LNCAP (cell line): ENCODE measurements around the gene OR51I2.

ENCODE experiments used
- TF ChIP-seq, protein P1 (sequence below): fragments of 450-650 bp; IDR thresholded peaks from 2 replicates; pipeline ENCODE4 v1.5.1; 2017; ENCODE audit warnings: mild to moderate bottlenecking

The OR51I2 gene, protein sequence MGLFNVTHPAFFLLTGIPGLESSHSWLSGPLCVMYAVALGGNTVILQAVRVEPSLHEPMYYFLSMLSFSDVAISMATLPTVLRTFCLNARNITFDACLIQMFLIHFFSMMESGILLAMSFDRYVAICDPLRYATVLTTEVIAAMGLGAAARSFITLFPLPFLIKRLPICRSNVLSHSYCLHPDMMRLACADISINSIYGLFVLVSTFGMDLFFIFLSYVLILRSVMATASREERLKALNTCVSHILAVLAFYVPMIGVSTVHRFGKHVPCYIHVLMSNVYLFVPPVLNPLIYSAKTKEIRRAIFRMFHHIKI

GRCh38 chr11:5449023-5449422 lies at the start of gene OR51I2:
Gene OR51I2 (plus strand): TSS chr11:5449323. CDS start chr11:5453489, 4,166 bp downstream.
- TF ChIP-seq, protein P1, sequence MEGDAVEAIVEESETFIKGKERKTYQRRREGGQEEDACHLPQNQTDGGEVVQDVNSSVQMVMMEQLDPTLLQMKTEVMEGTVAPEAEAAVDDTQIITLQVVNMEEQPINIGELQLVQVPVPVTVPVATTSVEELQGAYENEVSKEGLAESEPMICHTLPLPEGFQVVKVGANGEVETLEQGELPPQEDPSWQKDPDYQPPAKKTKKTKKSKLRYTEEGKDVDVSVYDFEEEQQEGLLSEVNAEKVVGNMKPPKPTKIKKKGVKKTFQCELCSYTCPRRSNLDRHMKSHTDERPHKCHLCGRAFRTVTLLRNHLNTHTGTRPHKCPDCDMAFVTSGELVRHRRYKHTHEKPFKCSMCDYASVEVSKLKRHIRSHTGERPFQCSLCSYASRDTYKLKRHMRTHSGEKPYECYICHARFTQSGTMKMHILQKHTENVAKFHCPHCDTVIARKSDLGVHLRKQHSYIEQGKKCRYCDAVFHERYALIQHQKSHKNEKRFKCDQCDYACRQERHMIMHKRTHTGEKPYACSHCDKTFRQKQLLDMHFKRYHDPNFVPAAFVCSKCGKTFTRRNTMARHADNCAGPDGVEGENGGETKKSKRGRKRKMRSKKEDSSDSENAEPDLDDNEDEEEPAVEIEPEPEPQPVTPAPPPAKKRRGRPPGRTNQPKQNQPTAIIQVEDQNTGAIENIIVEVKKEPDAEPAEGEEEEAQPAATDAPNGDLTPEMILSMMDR = no peak

DNA sequence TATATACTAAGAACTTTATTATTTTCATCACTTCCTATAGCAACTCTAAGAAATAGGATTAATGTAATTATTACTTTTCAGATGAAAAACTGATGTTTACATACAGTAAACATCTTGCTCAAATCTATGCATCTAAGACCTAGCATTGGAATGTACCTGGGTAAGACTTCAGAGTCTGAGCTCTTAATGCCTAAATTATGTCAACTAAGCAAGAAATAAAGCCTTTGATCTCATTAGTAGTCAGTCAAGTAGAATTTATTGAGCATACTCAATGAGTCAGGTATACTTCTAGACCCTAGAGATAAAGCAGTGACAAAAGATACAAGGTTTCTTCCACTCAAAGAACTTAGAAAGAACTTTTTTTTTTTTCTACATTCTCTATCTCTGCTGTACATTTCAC lies 44.0 kb upstream of the OR51I2 start:
- TF ChIP-seq, protein P1 = no peak

GRCh38 chr11:5420993-5421392 lies 28.1 kb upstream of the OR51I2 start:
- TF ChIP-seq, protein P1 = no peak

GRCh38 chr11:5421811-5422210 lies 27.3 kb upstream of the OR51I2 start, which contains the start of gene OR51Q1:
Gene OR51Q1 (plus strand): TSS chr11:5422111. CDS start chr11:5422201, 90 bp downstream.
- TF ChIP-seq, protein P1 = no peak

DNA sequence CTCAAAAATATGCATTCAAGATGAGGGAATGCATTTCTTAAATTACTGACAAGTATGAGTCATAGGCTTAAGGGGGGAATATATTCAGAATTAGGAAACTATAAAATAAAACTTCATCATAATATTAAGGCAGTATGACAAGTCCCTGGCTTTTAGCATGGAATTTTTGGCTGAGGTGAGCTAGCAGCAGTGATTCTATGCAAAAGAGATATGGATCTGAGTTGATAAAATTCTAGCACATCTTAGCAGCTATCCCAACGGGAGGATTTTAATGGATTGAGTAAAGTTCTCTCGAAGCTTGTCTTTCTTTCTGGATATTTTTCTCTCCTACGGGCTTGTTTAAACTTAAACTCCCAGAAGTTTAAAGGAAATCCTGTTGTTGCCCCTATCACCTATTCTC lies 26.0 kb upstream of the OR51I2 start:
- TF ChIP-seq, protein P1 = no peak

DNA sequence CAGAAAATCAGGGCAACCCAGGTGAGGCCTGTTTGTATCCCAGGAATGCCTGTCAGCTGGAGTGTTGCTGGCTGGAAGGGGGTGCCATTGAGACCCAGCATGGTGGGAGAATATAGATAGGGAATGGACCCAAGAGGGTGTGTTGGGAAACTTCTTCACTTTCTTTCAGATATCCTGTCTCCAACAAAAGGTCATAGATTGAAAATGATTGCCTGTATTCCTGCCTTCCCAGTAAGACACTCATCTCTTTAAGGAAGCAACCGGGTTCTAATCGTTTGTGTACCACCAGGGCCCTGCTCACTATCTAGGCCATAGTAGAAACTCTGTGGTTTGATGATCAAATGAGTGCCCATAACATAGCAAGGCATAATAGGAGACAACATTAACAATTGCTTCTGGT lies 7.7 kb upstream of the OR51I2 start, which contains the start of gene OR51I1:
Gene OR51I1 (minus strand): TSS at position 101 of the 400 bp plus-strand sequence. CDS start 0 bp downstream, at position 101.
- TF ChIP-seq, protein P1 = no peak

DNA sequence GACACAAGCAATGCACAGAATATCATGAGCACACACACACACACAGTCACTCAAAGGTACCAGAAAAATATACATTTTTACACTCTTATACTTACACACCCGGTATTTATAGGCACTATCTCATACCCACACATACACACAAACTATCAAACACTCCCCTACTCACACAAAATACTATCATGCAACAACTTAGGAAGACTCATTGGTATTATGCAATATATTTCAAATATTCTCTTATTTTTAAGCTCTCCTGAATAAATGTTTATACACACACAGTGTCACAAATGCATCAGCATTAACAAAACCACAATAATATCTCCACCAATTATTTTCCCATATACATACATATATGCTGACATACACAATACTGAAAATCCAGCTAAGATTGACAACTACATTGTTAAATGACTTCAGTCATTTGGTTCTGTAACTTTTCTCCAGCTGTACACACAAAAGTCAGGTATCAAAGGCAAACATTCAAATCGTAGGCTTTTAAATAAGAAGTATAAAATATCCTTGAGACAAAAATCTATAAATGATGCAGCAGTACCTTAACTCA lies 5.2 kb upstream of the OR51I2 start:
- TF ChIP-seq, protein P1 = no peak
